Activated B cell treated with CpG ODN at 0.5 μM for 24 hours (primary cell): ENCODE results near the gene DYNLT2. TPM values are rescaled to one million over a fixed set of nuclear protein-coding genes. Genes with fewer than 3 reads are reported as not detected.

Experiments
- ATAC-seq: fragments of 200-7000 bp; cut with Tn5 transposase; one replicate; pipeline ENCODE4 v1.10.0; 2021; ENCODE audit warnings: low read depth, mild to moderate bottlenecking, moderate library complexity
- CTCF ChIA-PET: fragments of 350-600 bp; sonication (Branson Sonifier 250); formaldehyde crosslinking; loops from one replicate; lab custom pipeline; 2021; ENCODE audit warnings: antibody characterized with exemption; lab: Charles Lee
- POLR2A ChIA-PET: fragments of 350-600 bp; sonication (Branson Sonifier 250); formaldehyde crosslinking; loops from one replicate; lab custom pipeline; 2021; ENCODE audit warnings: antibody characterized with exemption; lab: Charles Lee
- DNase-seq: peaks from one replicate; pipeline ENCODE4 v3.0.0; 2022
- H3K27ac Mint-ChIP-seq: one replicate; pipeline ENCODE4 v1.8.0; 2020; ENCODE audit warnings: mixed read lengths
- H3K27me3 Mint-ChIP-seq: one replicate; pipeline ENCODE4 v1.8.0; 2021; ENCODE audit warnings: mixed read lengths
- H3K36me3 Mint-ChIP-seq: one replicate; pipeline ENCODE4 v1.8.0; 2021; ENCODE audit warnings: low read depth, mixed read lengths
- H3K4me1 Mint-ChIP-seq: one replicate; pipeline ENCODE4 v1.8.0; 2021; ENCODE audit warnings: mixed read lengths
- H3K4me3 Mint-ChIP-seq: one replicate; pipeline ENCODE4 v1.8.0; 2020; ENCODE audit warnings: mild to moderate bottlenecking, mixed read lengths
- H3K9me3 Mint-ChIP-seq: one replicate; pipeline ENCODE4 v1.8.0; 2020; ENCODE audit warnings: mixed read lengths
- CTCF ChIP-seq: fragments of 200-600 bp; IDR thresholded peaks from one replicate; pipeline ENCODE4 v1.8.0; 2022; ENCODE audit warnings: antibody characterized with exemption, mild to moderate bottlenecking
- intact Hi-C: fragments of 100-400 bp; cut with micrococcal nuclease; formaldehyde crosslinking; loops from one replicate; pipeline ENCODE4 v1.15.1; 2024
- total RNA-seq: library from RNA; stranded (reverse); gene quantifications from 2 replicates; pipeline ENCODE4 v1.2.3, GENCODE V29; 2022

DYNLT2 gene
- total RNA-seq, 1 donor from 2014 or later: 4.4 TPM

DNA sequence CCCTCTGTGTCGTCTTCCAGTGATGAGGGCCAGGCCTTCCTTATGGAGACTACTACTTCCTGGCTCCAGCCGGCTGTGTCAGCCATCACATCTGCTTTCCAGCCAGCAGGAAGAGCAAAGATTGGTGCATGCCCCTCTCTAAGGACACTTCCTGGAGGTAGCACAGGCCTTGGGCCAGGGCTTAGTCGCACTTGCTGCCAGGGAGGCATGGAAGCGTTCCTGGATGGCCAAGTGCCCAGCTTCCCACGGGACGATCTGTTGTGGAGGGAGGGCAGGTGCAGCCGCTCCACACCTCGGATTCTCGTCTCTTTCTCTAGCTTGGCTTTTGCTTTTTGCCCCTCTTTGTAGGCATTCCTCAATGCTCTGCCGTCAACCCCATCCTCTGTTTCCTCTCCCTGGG lies 11.9 kb upstream of the DYNLT2 start:
- POLR2A ChIA-PET: no interaction called here
- Mint-ChIP-seq H3K9me3 (no peaks in the 10 kb centered on the region), H3K36me3 (peaks cover 86% of the 10 kb centered on the region), H3K4me1 (no peaks in the 10 kb centered on the region), H3K4me3 (no peak overlapping the region), H3K27ac (no peak overlapping the region), H3K27me3 (no peaks in the 10 kb centered on the region)
- ATAC-seq (no peak), DNase-seq (no peak)
- CTCF ChIA-PET: no interaction called here
- intact Hi-C loops: no loop called here
- no peak for TF ChIP-seq CTCF

DNA sequence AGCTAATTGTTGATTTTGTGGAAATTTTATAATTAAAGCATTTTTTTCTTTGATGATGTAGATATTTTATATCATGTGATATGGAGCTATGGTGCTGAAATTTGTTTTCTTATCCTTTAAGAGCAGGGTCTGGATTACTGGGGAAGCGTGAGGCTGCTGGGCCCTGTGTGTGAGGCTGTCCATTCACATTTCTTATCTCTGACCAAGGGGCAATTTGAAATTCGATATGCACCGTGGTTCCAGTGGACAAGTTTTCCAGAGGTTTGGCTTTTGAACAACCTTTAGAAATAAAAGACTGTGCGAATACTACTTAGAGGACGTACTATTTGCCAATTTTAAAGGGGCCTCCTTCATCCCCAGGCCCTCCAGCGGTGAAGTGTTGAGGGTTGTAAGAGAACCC lies 3.8 kb upstream of the DYNLT2 start:
- Mint-ChIP-seq H3K36me3 (peaks cover 47% of the 10 kb centered on the region), H3K9me3 (no peaks in the 10 kb centered on the region), H3K4me3 (no peak overlapping the region), H3K27ac (no peak overlapping the region), H3K27me3 (no peaks in the 10 kb centered on the region), H3K4me1 (peaks cover 26% of the 10 kb centered on the region)
- intact Hi-C loops: no loop called here
- ATAC-seq: no peak
- no peak for DNase-seq
- no peak for TF ChIP-seq CTCF
- ChIA-PET POLR2A (interaction anchor here (0.6 kb wide), 1 partner anchor 9 kb away, joined by 4 read pairs; no protein-coding TSS in a partner anchor), CTCF (interaction anchor here (1.0 kb wide), 1 partner anchor 35 kb away, joined by 3 read pairs; no protein-coding TSS in a partner anchor)

DNA sequence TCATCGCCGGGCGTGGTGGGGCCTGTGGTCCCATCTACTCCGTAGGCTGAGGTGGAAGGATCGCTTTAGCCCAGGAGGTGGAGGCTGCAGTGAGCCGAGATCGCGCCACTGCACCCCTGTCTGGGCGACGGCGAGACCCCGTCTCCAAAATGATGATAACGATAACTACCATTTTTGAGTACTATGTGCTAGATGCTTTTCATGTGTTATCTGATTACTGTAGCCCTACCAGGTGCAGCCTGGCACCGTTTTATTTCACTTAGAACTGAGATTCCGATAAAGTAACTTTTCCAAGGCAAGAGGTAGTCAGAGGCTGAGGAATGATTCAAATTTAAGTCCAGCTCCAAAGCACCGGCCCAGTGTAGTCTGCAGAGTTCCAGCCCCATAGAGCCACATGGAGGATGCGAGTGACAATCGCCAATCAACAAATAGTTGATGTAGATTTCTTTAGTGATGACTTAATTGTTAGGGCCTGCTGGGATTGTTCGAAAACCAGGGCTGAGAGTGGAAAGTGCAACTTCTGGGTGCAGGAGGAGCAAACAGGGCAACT lies 777 bp upstream of the DYNLT2 start:
- H3K27me3 Mint-ChIP-seq: no peaks in the 10 kb centered on the region
- H3K9me3 Mint-ChIP-seq: peaks cover 3% of the 10 kb centered on the region
- peak overlapping the region; percentile 79 for H3K27ac Mint-ChIP-seq
- CTCF ChIA-PET: interaction anchor here (1.7 kb wide), 1 partner anchor 51 kb away, joined by 3 read pairs; no protein-coding TSS in a partner anchor
- peaks cover 30% of the 10 kb centered on the region for H3K4me1 Mint-ChIP-seq
- POLR2A ChIA-PET: interaction anchor here (0.6 to 3.9 kb wide), 10 partner anchors 10 to 832 kb away, joined by 3 to 55 read pairs (median 8); partner anchors contain the start of genes C6orf120, PDCD2, PHF10 and PSMB1
- peaks cover 20% of the 10 kb centered on the region for H3K36me3 Mint-ChIP-seq
- H3K4me3 Mint-ChIP-seq: peak overlapping the region; percentile 95
- intact Hi-C loops: loop anchor here (5.0 kb wide), 1 partner anchor 540 kb away; no protein-coding TSS in a partner anchor
- no peak for TF ChIP-seq CTCF
- ATAC-seq (no peak), DNase-seq (no peak)

GRCh38 chr6:169746556-169746955 lies 4.8 kb downstream of the DYNLT2 start:
- no peak overlapping the region for H3K4me3 Mint-ChIP-seq
- H3K27ac Mint-ChIP-seq: no peak overlapping the region
- peaks cover 10% of the 10 kb centered on the region for H3K36me3 Mint-ChIP-seq
- CTCF ChIA-PET: no interaction called here
- POLR2A ChIA-PET: no interaction called here
- DNase-seq (no peak), ATAC-seq (no peak)
- H3K27me3 Mint-ChIP-seq: no peaks in the 10 kb centered on the region
- intact Hi-C loops: no loop called here
- H3K9me3 Mint-ChIP-seq: peaks cover 7% of the 10 kb centered on the region
- peaks cover 17% of the 10 kb centered on the region for H3K4me1 Mint-ChIP-seq
- no peak for TF ChIP-seq CTCF

DNA sequence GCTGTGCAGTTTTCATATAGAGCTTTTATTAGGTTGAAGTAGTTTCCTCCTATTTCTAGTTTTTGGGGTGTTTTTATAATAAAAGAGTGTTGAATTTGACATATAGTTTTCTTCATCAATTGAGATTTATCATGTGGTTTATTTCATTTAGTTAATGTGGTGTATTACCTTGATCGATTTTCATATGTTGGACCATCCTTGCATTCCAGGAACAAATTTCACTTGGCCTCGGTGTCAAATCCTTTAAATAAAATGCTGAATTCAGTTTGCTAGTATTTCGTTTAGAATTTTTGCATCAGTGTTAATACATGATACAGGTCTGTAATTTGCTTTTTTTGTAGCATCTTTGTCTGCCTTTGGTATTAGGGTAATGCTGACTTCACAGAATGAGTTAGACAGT lies 6.0 kb downstream of the DYNLT2 start:
- no peak for ATAC-seq
- intact Hi-C loops: no loop called here
- H3K4me3 Mint-ChIP-seq: no peak overlapping the region
- peaks cover 6% of the 10 kb centered on the region for H3K4me1 Mint-ChIP-seq
- H3K27me3 Mint-ChIP-seq: no peaks in the 10 kb centered on the region
- TF ChIP-seq CTCF: no peak
- H3K9me3 Mint-ChIP-seq: peaks cover 7% of the 10 kb centered on the region
- peaks cover 4% of the 10 kb centered on the region for H3K36me3 Mint-ChIP-seq
- DNase-seq: no peak
- no peak overlapping the region for H3K27ac Mint-ChIP-seq
- CTCF ChIA-PET: no interaction called here
- POLR2A ChIA-PET: no interaction called here
